ENCODE data around the gene ARHGAP45. TPM values are rescaled to one million over a fixed set of nuclear protein-coding genes. Genes with fewer than 3 reads are reported as not detected.
A peak's percentile ranks its signal among the peaks of the same experiment; 100 is the strongest.

The ARHGAP45 gene
- total RNA-seq, 4 donors from 2014 or later, result 11.5 to 13.4 (median 12.6) TPM

DNA sequence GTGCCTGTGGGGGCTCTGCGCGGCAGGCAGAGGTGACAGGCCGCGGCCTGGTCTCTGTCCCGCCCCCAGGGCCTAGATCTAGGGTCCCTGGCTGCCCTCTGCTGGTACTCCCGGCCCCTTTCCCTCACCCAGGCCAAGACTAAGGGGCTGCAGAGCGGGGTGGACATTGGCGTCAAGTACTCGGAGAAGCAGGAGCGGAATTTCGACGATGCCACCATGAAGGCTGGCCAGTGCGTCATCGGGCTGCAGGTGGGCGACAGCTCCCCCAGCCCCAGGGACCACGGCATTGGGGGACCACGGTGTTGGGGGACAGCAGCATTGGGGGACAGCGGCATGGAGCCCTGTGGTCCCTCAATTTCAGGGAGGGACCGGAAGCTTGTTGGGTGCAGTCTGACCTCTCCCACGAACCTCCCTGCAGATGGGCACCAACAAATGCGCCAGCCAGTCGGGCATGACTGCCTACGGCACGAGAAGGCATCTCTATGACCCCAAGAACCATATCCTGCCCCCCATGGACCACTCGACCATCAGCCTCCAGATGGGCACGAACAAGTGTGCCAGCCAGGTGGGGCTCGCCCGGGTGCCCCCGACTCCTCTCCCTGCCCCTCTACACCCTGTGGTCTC lies 30.9 kb upstream of the ARHGAP45 start:
- H3K27me3 ChIP-seq, result no peaks in the 10 kb centered on the region
- no peaks in the 10 kb centered on the region for H3K9me3 ChIP-seq
- no peak overlapping the region for H3K4me3 ChIP-seq
- TF ChIP-seq POLR2AphosphoS5 (IDR thresholded peaks at IDR 0.05) (no peak), EP300 (IDR thresholded peaks at IDR 0.05) (no peak), POLR2A (IDR thresholded peaks at IDR 0.05) (no peak)
- TF ChIP-seq, protein P1, sequence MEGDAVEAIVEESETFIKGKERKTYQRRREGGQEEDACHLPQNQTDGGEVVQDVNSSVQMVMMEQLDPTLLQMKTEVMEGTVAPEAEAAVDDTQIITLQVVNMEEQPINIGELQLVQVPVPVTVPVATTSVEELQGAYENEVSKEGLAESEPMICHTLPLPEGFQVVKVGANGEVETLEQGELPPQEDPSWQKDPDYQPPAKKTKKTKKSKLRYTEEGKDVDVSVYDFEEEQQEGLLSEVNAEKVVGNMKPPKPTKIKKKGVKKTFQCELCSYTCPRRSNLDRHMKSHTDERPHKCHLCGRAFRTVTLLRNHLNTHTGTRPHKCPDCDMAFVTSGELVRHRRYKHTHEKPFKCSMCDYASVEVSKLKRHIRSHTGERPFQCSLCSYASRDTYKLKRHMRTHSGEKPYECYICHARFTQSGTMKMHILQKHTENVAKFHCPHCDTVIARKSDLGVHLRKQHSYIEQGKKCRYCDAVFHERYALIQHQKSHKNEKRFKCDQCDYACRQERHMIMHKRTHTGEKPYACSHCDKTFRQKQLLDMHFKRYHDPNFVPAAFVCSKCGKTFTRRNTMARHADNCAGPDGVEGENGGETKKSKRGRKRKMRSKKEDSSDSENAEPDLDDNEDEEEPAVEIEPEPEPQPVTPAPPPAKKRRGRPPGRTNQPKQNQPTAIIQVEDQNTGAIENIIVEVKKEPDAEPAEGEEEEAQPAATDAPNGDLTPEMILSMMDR (IDR thresholded peaks at IDR 0.05), result no peak
- H3K4me1 ChIP-seq, result peaks cover 36% of the 10 kb centered on the region
- WGBS, result 91% methylated on average over 23 of the region's 29 CpGs
- peaks cover 41% of the 10 kb centered on the region for H3K36me3 ChIP-seq
- DNase-seq (ENCODE audit: low spot score in 2 of 2), result no peak
- H3K27ac ChIP-seq, result no peak overlapping the region

DNA sequence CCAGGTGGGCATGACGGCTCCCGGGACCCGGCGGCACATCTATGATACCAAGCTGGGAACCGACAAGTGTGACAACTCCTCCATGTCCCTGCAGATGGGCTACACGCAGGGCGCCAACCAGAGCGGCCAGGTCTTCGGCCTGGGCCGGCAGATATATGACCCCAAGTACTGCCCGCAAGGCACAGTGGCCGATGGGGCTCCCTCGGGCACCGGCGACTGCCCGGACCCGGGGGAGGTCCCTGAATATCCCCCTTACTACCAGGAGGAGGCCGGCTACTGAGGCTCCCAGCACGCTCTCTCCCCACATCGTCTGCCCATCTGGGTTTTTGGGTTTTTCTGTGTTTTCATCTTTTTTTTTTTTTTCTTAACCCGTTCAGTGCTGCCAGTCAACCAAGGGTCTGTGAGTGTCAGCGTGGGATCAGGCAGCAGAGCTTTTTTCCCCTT lies 29.3 kb upstream of the ARHGAP45 start:
- no peaks in the 10 kb centered on the region for H3K9me3 ChIP-seq
- no peak for DNase-seq (ENCODE audit: low spot score in 2 of 2)
- WGBS, result 69% methylated on average over 18 of the region's 22 CpGs
- H3K36me3 ChIP-seq, result peaks cover 30% of the 10 kb centered on the region
- no peak for TF ChIP-seq POLR2AphosphoS5 (IDR thresholded peaks at IDR 0.05)
- TF ChIP-seq EP300 (IDR thresholded peaks at IDR 0.05), result no peak
- TF ChIP-seq POLR2A (IDR thresholded peaks at IDR 0.05), result no peak
- TF ChIP-seq, protein P1 (IDR thresholded peaks at IDR 0.05), result no peak
- no peak overlapping the region for H3K4me3 ChIP-seq
- H3K4me1 ChIP-seq, result peaks cover 52% of the 10 kb centered on the region
- H3K27me3 ChIP-seq, result no peaks in the 10 kb centered on the region
- peak overlapping the region; percentile 59 for H3K27ac ChIP-seq

DNA sequence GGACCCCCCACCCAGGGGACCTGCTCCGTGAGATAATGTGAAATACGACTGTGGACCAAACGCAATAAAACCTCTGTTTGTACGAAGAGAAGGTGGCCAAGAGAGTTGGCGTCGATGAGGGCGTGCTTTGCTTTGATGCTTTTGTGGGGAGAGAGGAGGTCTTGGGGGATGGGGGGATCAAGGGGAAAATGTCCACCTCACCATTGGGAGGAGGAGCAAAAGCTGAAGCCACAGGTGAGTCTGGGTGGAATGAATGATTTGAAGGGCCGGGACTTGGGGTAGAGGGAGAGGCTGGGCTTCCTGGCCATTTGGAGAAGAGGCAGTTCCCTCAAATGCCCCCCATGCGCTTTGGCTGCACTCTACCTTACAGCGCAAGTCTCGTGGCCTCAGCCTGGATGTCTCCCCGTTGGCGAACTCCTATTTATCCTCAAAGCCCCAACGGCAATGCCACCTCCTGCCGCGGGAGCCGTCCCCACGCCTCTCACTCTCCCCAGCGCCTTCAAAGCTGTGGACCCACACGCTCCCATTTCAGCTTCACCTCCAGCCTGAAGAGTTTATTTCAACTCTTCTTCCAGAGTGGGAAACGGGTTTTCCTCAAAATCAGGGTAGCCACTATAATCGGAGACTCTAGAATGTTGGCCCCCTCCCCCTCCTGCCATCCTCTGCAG lies 27.9 kb upstream of the ARHGAP45 start:
- 65% methylated on average over 22 of the region's 22 CpGs for WGBS
- Histone ChIP-seq H3K9me3 (no peaks in the 10 kb centered on the region), H3K36me3 (peaks cover 23% of the 10 kb centered on the region), H3K4me3 (peak overlapping the region; percentile 54), H3K27me3 (no peaks in the 10 kb centered on the region), H3K27ac (no peak overlapping the region), H3K4me1 (peaks cover 60% of the 10 kb centered on the region)
- no peak for DNase-seq (ENCODE audit: low spot score in 2 of 2)
- TF ChIP-seq, protein P1 (IDR thresholded peaks at IDR 0.05), result no peak
- TF ChIP-seq POLR2AphosphoS5 (IDR thresholded peaks at IDR 0.05) (no peak), POLR2A (IDR thresholded peaks at IDR 0.05) (no peak), EP300 (IDR thresholded peaks at IDR 0.05) (no peak)

DNA sequence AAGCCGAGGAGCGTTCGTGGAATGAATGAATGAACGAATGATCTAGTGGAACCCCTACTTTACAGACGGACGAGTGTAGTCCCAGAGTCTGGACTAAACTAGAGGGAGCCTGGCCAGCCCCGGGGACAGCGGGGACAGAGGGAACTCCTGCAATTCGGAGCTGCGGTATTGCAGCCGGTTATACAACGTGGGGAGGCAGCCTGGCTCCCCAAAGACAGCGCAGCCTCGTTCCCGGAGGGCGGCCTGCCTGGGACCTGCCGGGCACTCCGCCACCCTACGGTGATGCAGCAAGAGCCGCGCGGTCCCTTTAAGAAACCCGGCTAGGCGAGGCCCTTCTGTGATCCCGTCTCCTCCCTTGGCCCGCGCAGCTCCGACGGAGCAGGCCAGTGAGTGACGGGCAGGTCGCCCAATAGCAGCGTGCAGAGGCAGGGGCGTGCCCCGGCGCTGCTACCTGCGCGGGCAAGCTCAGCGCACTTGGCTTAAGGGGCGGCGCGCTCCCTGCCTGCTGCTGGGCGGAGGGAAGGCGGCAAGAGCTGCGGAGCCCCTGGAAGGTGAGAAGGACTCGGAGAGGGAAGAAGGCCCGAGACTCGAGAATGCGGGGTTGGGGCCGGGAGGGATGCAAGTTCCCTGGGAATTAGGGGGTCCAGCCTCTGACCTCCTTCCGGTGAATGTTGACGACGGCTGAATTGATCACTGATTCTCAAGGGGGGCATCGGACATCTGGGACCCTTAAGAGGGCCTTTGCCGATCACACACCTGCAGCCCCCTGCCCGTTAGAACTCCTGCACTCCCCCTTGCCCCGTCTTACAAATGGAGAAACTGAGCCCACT lies 27.1 kb upstream of the ARHGAP45 start, which contains the start of gene ABCA7:
Gene ABCA7, plus strand, starts transcription at position 462 of the 830 bp plus-strand sequence. CDS start 1,255 bp downstream, outside the sequence.
- Histone ChIP-seq H3K27ac (no peak within 1 kb of the TSS), H3K27me3 (no peaks in the 10 kb centered on the region), H3K36me3 (peaks cover 23% of the 10 kb centered on the region), H3K9me3 (no peaks in the 10 kb centered on the region), H3K4me1 (peaks cover 60% of the 10 kb centered on the region), H3K4me3 (peak within 1 kb of the TSS; percentile 54)
- WGBS, result 4% methylated on average over 26 of the region's 56 CpGs
- peak; percentile 97 to 98 for DNase-seq (ENCODE audit: low spot score in 2 of 2)
- TF ChIP-seq EP300 (IDR thresholded peaks at IDR 0.05) (no peak), POLR2AphosphoS5 (IDR thresholded peaks at IDR 0.05) (peak in 1 of 3 donors; percentile 88)

DNA sequence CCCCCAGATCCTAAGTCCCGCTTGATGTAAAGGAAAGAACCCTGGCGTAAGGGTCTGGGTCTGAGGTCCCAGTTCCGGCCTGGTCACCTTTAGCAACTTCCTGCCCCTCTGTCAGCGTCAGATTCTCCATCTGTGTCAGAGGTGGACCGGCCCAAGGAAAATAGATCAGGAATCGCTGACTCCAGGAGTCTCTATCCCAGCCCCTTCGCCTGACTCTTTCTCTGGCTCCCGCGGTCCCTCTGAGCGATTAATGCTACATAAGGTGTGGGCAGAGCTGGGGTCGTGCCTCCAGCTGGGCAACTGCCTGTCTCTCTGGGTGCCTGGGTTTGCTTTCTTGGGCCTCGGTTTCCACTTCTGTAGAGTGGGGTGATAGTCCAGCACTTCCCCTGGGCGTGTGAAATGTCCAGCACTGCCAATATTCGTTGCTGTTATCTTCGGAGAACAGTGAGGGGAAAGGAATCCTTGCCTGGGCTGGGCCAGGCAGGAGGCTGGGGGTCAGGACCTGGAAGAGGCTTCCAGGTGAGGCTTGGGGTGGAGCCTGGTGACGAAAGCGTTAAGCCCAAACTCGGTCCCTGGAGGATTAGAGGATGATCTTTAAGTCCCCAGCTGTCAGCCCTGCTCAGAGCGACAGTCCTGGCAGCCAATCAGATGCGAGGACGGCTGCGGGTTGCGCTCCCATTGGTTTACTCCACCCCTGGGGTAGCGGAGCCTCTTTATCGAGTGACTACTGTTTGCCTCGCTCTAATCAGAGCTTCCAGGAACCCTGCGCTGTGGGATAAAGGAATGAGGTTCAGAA lies 26.3 kb upstream of the ARHGAP45 start:
- Histone ChIP-seq H3K36me3 (peaks cover 19% of the 10 kb centered on the region), H3K4me3 (peak overlapping the region; percentile 54), H3K9me3 (no peaks in the 10 kb centered on the region), H3K4me1 (peaks cover 60% of the 10 kb centered on the region), H3K27me3 (no peaks in the 10 kb centered on the region), H3K27ac (peak overlapping the region; percentile 69)
- TF ChIP-seq EP300 (IDR thresholded peaks at IDR 0.05) (no peak), POLR2A (IDR thresholded peaks at IDR 0.05) (no peak), POLR2AphosphoS5 (IDR thresholded peaks at IDR 0.05) (peak in 1 of 3 donors; percentile 37)
- WGBS, result 2% methylated on average over 22 of the region's 27 CpGs
- DNase-seq (ENCODE audit: low spot score in 2 of 2), result peak; percentile 91 to 95

Data from suprapubic skin (tissue), 4 donors.